ENCODE data around the gene BASP1.

DNA sequence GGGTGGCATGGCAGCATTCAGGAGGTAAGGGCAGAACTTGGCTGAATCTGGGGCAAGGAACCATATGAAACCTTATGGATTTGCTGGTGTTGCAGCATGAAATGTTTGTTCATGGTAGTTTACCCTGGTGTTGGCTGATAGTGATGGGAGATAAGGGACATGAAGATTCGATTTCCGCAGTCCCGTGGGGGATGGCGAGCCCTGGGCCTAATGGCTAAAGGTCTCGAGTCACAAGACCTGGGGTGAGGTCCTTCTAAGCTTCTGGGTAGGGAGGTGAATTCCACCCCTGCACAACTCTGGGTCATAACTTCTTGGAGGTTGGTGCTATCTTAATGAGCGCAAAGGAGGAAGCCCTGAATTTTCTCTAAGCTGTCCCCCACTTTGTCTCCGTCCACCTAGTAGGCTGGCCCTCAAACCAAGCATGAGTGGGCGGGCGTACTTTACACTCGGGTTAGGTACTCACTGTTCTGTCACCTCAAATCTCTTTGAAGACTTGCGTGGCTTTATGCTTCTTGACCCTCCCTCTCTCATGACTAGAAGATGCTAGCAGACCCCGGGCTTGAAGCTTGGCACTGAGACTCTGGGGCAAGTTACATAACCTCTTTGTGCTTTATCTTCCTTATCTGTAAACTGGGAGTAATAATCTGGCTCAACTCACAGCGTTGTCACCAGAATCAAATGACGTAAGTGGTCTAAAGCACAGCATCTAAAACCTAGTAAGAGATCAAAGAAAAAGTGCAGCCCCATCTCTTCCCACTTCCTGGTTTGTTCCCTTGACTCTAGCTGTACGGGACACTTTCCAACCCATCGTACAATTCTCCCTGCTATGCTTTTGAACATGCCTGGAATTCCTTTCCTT, 72.5 kb downstream of the BASP1 start:
- TF ChIP-seq, protein P1, sequence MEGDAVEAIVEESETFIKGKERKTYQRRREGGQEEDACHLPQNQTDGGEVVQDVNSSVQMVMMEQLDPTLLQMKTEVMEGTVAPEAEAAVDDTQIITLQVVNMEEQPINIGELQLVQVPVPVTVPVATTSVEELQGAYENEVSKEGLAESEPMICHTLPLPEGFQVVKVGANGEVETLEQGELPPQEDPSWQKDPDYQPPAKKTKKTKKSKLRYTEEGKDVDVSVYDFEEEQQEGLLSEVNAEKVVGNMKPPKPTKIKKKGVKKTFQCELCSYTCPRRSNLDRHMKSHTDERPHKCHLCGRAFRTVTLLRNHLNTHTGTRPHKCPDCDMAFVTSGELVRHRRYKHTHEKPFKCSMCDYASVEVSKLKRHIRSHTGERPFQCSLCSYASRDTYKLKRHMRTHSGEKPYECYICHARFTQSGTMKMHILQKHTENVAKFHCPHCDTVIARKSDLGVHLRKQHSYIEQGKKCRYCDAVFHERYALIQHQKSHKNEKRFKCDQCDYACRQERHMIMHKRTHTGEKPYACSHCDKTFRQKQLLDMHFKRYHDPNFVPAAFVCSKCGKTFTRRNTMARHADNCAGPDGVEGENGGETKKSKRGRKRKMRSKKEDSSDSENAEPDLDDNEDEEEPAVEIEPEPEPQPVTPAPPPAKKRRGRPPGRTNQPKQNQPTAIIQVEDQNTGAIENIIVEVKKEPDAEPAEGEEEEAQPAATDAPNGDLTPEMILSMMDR (IDR thresholded peaks at IDR 0.05) = no peak
- TF ChIP-seq POLR2AphosphoS5 (IDR thresholded peaks at IDR 0.05) (no peak), POLR2A (IDR thresholded peaks at IDR 0.05) (no peak)
